Measurements from ENCODE around the gene PRPH2. TPM values are rescaled to one million over a fixed set of nuclear protein-coding genes. Genes with fewer than 3 reads are reported as not detected.

Gene PRPH2
- total RNA-seq, 1 donor from 2014 or later: not detected

GRCh38 chr6:42711930-42712329, 10.5 kb downstream of the PRPH2 start:
- peaks cover 2% of the 10 kb centered on the region for H3K36me3 Mint-ChIP-seq (ENCODE audit: low read depth, unreplicated experiment)
- no peak overlapping the region for H3K4me3 ChIP-seq (ENCODE audit: insufficient read depth, low read depth, low read length)
- no peak for FAIRE-seq
- H3K27me3 ChIP-seq (ENCODE audit: insufficient read depth, low read length): no peaks in the 10 kb centered on the region
- H4K20me1 ChIP-seq (ENCODE audit: insufficient read depth, low read length): no peaks in the 10 kb centered on the region
- no peak overlapping the region for H3K4me2 ChIP-seq (ENCODE audit: low read length)
- no peak for DNase-seq (ENCODE audit: low read depth)
- peaks cover 10% of the 10 kb centered on the region for H3K9me3 Mint-ChIP-seq (ENCODE audit: unreplicated experiment)
- no peak overlapping the region for H3K9ac ChIP-seq (ENCODE audit: low read length)
- peaks cover 5% of the 10 kb centered on the region for H3K27me3 Mint-ChIP-seq (ENCODE audit: low read depth, unreplicated experiment)
- H3K27ac Mint-ChIP-seq (ENCODE audit: unreplicated experiment): peak overlapping the region; percentile 27
- peaks cover 13% of the 10 kb centered on the region for H3K9me3 ChIP-seq (ENCODE audit: insufficient read depth, low read depth, low read length)
- no peak overlapping the region for H3K4me3 Mint-ChIP-seq (ENCODE audit: unreplicated experiment)
- H3K4me1 ChIP-seq (ENCODE audit: insufficient read depth, low read length): peaks cover 11% of the 10 kb centered on the region
- no peak for TF ChIP-seq CTCF (IDR thresholded peaks at IDR 0.05; ENCODE audit: insufficient read depth, low read depth, low read length)
- TF ChIP-seq EZH2 (IDR thresholded peaks at IDR 0.05; ENCODE audit: insufficient read depth, low read length): no peak
- H2AFZ ChIP-seq (ENCODE audit: low read depth, low read length): no peak overlapping the region
- no peaks in the 10 kb centered on the region for H3K36me3 ChIP-seq (ENCODE audit: insufficient read depth, low read length)
- peaks cover 10% of the 10 kb centered on the region for H3K4me1 Mint-ChIP-seq (ENCODE audit: low read depth, unreplicated experiment)
- no peak overlapping the region for H3K27ac ChIP-seq (ENCODE audit: low read depth, low read length)
- no peaks in the 10 kb centered on the region for H3K79me2 ChIP-seq (ENCODE audit: insufficient read depth, low read length)

- H3K4me1 Mint-ChIP-seq (ENCODE audit: low read depth, unreplicated experiment): peaks cover 10% of the 10 kb centered on the region
- Histone ChIP-seq H2AFZ (ENCODE audit: low read depth, low read length) (no peak overlapping the region), H3K9ac (ENCODE audit: low read length) (no peak overlapping the region), H3K27me3 (ENCODE audit: insufficient read depth, low read length) (no peaks in the 10 kb centered on the region), H3K9me3 (ENCODE audit: insufficient read depth, low read depth, low read length) (peaks cover 13% of the 10 kb centered on the region), H3K4me2 (ENCODE audit: low read length) (peak overlapping the region; percentile 23), H3K27ac (ENCODE audit: low read depth, low read length) (no peak overlapping the region), H4K20me1 (ENCODE audit: insufficient read depth, low read length) (no peaks in the 10 kb centered on the region), H3K4me3 (ENCODE audit: insufficient read depth, low read depth, low read length) (no peak overlapping the region), H3K4me1 (ENCODE audit: insufficient read depth, low read length) (peaks cover 11% of the 10 kb centered on the region), H3K36me3 (ENCODE audit: insufficient read depth, low read length) (no peaks in the 10 kb centered on the region), H3K79me2 (ENCODE audit: insufficient read depth, low read length) (no peaks in the 10 kb centered on the region)
- no peak overlapping the region for H3K4me3 Mint-ChIP-seq (ENCODE audit: unreplicated experiment)
- H3K27me3 Mint-ChIP-seq (ENCODE audit: low read depth, unreplicated experiment): peaks cover 5% of the 10 kb centered on the region
- H3K36me3 Mint-ChIP-seq (ENCODE audit: low read depth, unreplicated experiment): peaks cover 2% of the 10 kb centered on the region
- DNase-seq (ENCODE audit: low read depth) (peak; percentile 68), FAIRE-seq (no peak)
- TF ChIP-seq CTCF (IDR thresholded peaks at IDR 0.05; ENCODE audit: insufficient read depth, low read depth, low read length) (no peak), EZH2 (IDR thresholded peaks at IDR 0.05; ENCODE audit: insufficient read depth, low read length) (no peak)
- H3K27ac Mint-ChIP-seq (ENCODE audit: unreplicated experiment): no peak overlapping the region
- peaks cover 10% of the 10 kb centered on the region for H3K9me3 Mint-ChIP-seq (ENCODE audit: unreplicated experiment)
These were observed 12.1 kb downstream of the PRPH2 start for GRCh38 chr6:42710316-42710715.

GRCh38 chr6:42709871-42710270, 12.5 kb downstream of the PRPH2 start:
- H4K20me1 ChIP-seq (ENCODE audit: insufficient read depth, low read length): no peaks in the 10 kb centered on the region
- H3K4me1 ChIP-seq (ENCODE audit: insufficient read depth, low read length): peaks cover 11% of the 10 kb centered on the region
- FAIRE-seq: no peak
- no peak overlapping the region for H3K27ac ChIP-seq (ENCODE audit: low read depth, low read length)
- peak overlapping the region; percentile 23 for H3K4me2 ChIP-seq (ENCODE audit: low read length)
- no peak for DNase-seq (ENCODE audit: low read depth)
- H3K36me3 ChIP-seq (ENCODE audit: insufficient read depth, low read length): no peaks in the 10 kb centered on the region
- H3K9me3 ChIP-seq (ENCODE audit: insufficient read depth, low read depth, low read length): peaks cover 13% of the 10 kb centered on the region
- H3K27me3 ChIP-seq (ENCODE audit: insufficient read depth, low read length): no peaks in the 10 kb centered on the region
- H2AFZ ChIP-seq (ENCODE audit: low read depth, low read length): no peak overlapping the region
- TF ChIP-seq CTCF (IDR thresholded peaks at IDR 0.05; ENCODE audit: insufficient read depth, low read depth, low read length): no peak
- no peak for TF ChIP-seq EZH2 (IDR thresholded peaks at IDR 0.05; ENCODE audit: insufficient read depth, low read length)
- no peak overlapping the region for H3K9ac ChIP-seq (ENCODE audit: low read length)
- no peaks in the 10 kb centered on the region for H3K79me2 ChIP-seq (ENCODE audit: insufficient read depth, low read length)
- H3K4me1 Mint-ChIP-seq (ENCODE audit: low read depth, unreplicated experiment): peaks cover 10% of the 10 kb centered on the region
- no peak overlapping the region for H3K4me3 ChIP-seq (ENCODE audit: insufficient read depth, low read depth, low read length)
- H3K27ac Mint-ChIP-seq (ENCODE audit: unreplicated experiment): no peak overlapping the region
- H3K36me3 Mint-ChIP-seq (ENCODE audit: low read depth, unreplicated experiment): peaks cover 2% of the 10 kb centered on the region
- peaks cover 10% of the 10 kb centered on the region for H3K9me3 Mint-ChIP-seq (ENCODE audit: unreplicated experiment)
- peak overlapping the region; percentile 20 for H3K4me3 Mint-ChIP-seq (ENCODE audit: unreplicated experiment)
- peaks cover 5% of the 10 kb centered on the region for H3K27me3 Mint-ChIP-seq (ENCODE audit: low read depth, unreplicated experiment)

Data from astrocyte (in vitro differentiated cells and primary cell).